ENCODE data around the gene GRIK4.

DNA sequence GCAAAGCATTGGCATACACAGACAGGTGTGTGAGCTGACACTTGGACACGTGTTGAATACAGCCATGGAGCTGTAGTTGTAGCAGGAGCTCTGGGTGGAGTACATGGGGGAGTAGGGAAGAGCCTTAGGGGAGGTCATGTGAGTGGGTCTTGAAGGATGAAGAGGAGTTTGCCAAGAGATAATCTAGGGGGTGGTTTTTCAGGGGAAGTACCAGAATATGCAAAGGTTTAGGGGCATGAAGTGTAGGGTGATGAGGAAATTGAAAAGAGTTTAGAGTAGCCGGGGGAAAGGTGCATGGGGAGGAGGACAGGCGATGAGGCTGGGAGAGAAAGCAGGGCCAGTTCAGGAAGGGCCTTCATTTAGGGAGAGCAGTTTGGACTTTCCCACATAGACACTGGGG, 74.5 kb downstream of the GRIK4 start:
- TF ChIP-seq, protein P1, sequence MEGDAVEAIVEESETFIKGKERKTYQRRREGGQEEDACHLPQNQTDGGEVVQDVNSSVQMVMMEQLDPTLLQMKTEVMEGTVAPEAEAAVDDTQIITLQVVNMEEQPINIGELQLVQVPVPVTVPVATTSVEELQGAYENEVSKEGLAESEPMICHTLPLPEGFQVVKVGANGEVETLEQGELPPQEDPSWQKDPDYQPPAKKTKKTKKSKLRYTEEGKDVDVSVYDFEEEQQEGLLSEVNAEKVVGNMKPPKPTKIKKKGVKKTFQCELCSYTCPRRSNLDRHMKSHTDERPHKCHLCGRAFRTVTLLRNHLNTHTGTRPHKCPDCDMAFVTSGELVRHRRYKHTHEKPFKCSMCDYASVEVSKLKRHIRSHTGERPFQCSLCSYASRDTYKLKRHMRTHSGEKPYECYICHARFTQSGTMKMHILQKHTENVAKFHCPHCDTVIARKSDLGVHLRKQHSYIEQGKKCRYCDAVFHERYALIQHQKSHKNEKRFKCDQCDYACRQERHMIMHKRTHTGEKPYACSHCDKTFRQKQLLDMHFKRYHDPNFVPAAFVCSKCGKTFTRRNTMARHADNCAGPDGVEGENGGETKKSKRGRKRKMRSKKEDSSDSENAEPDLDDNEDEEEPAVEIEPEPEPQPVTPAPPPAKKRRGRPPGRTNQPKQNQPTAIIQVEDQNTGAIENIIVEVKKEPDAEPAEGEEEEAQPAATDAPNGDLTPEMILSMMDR (conservative IDR thresholded peaks at IDR 0.05; ENCODE audit: low read depth, low read length) = no peak
- no peak for TF ChIP-seq RAD21 (IDR thresholded peaks at IDR 0.05; ENCODE audit: low read length)
- TF ChIP-seq, protein P2, sequence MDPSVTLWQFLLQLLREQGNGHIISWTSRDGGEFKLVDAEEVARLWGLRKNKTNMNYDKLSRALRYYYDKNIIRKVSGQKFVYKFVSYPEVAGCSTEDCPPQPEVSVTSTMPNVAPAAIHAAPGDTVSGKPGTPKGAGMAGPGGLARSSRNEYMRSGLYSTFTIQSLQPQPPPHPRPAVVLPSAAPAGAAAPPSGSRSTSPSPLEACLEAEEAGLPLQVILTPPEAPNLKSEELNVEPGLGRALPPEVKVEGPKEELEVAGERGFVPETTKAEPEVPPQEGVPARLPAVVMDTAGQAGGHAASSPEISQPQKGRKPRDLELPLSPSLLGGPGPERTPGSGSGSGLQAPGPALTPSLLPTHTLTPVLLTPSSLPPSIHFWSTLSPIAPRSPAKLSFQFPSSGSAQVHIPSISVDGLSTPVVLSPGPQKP (IDR thresholded peaks at IDR 0.05; ENCODE audit: borderline replicate concordance, low read depth, low read length) = no peak
- no peak for TF ChIP-seq BHLHE40 (IDR thresholded peaks at IDR 0.05; ENCODE audit: low read depth, low read length)
- TF ChIP-seq POLR2A (IDR thresholded peaks at IDR 0.05; ENCODE audit: low read depth, low read length) = no peak
